NCI-H510A treated with DMSO at 0.1 percent for 48 hours (cell line): ENCODE measurements around the gene ALB.
"Not testable (repeated sequence)": the region's sequence is repeated elsewhere in the genome, so short reads cannot be mapped to it uniquely, and the experiment has no call there.

Experiments used
- DNase-seq: peaks from one replicate; lab custom pipeline; 2025; lab: John Stamatoyannopoulos, UW

Gene ALB

DNA sequence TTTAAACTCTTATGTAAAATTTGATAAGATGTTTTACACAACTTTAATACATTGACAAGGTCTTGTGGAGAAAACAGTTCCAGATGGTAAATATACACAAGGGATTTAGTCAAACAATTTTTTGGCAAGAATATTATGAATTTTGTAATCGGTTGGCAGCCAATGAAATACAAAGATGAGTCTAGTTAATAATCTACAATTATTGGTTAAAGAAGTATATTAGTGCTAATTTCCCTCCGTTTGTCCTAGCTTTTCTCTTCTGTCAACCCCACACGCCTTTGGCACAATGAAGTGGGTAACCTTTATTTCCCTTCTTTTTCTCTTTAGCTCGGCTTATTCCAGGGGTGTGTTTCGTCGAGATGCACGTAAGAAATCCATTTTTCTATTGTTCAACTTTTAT lies at the start of gene ALB:
TSS of gene ALB (plus strand) at position 246 of the 400 bp plus-strand sequence. CDS start at position 287, 41 bp downstream.
- no peak for DNase-seq

DNA sequence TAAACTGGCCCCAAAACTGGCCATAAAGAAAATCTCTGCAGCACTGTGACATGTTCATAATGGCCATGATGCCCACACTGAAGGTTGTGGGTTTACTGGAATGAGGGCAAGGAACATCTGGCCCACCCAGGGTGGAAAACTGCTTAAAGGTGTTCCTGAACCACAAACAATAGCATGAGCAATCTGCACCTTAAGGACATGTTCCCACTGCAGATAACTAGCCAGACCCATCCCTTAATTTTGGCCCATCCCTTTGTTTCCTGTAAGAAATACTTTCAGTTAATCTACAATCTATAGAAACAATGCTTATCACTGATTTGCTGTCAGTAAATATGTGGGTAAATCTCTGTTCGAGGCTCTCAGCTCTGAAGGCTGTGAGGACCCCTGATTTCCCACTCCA lies 46.9 kb upstream of the ALB start:
- not testable (repeated sequence) for DNase-seq

GRCh38 chr4:73369506-73370199 lies 34.4 kb upstream of the ALB start:
- not testable (repeated sequence) for DNase-seq

DNA sequence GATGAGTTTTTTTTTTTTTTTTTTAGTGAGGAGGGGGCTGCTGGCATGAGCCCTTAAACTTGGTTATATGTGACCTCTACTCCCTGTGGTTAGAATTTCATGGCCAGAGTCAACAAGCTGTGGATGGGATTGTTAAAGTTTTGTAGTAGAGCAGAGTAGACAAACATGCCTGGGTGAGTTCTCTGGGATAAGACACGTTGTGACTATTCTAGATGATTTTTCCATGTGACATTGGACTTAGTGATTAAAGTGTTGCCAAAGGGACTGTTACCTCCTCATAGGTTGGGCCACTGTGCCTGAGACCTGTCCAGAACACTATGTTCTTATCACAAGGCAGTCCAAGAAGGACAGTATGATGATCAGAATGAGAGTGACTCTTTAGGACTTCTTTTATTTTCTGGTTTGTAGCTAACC lies 28.8 kb upstream of the ALB start:
- no peak for DNase-seq

DNA sequence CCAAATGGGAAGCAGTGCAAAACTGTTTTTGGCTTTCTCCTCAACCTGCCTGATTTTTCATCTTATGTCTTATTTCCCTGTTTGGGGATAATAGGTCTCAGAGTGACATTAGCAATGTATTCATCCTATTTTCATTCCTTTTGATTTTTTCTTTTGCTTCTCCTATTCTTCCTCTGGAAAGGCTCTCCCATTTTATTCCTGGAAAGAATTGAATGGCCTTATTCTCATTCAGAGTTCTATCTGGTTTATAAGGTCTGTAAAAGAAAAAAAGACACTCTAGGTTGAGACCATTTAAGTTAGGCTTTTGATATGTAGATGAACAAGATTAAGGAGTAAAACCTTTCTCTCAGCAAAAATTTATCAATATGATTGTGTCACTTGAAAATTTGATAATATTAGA lies 27.8 kb upstream of the ALB start:
- no peak for DNase-seq

DNA sequence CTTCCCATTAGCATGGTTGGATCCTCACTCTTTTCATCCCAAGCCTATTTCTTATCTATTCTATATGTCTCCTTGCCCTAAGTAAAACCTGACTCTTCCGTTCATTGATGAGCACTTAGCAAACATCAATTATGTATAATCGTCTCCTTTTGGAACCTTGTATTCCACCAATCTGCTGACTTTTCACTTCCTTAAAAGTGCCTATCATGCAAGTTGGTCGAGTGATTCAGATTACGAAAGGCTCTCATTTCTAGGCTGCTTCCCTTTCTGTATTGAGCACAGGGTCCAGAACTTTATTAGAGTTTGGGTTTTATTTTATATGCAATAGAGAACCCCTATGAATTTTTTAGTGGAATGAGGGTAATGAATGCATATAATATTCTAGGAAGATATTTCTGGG lies 27.1 kb upstream of the ALB start:
- DNase-seq, result no peak

GRCh38 chr4:73378887-73379286 lies 25.2 kb upstream of the ALB start:
- no peak for DNase-seq

GRCh38 chr4:73379946-73380345 lies 24.1 kb upstream of the ALB start:
- DNase-seq, result no peak

GRCh38 chr4:73381214-73381613 lies 22.9 kb upstream of the ALB start:
- DNase-seq, result no peak

DNA sequence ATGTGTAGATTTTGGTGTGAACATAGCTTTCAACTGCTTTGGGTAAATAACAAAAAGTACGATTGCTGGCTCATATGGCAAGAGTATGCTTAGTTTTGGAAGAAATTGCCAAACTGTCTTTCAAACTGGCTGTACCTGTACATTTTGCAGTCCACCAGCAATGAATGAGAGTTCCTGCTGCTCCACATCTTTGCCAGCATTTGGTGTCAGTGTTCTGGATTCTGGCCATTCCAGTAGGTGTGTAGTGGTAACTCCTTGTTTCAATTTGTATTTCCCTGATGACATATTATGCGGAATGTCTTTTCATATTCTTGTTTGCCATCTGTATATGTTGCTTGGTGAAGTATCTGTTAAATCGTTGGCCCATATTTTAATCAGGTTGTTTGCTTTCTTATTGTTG lies 20.6 kb upstream of the ALB start:
- no peak for DNase-seq

DNA sequence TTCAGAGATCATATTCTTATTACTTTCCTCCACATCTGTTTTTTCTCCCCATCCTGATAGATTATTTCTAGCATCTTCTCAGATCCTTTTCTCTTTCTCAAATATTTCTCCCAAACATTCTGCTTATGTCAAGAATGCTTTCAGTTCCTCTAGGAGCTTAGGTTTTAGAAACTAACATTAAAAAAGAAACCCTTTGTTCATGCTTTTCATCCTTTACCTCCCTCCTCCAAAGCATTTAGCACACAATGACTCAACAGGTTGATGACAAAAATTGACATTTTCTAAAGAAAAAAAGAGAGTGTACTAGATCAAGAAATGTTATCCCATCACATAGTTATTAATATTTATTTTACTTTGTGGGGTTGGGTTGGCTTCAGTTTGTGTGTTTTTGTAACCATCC lies 16.5 kb upstream of the ALB start:
- no peak for DNase-seq

DNA sequence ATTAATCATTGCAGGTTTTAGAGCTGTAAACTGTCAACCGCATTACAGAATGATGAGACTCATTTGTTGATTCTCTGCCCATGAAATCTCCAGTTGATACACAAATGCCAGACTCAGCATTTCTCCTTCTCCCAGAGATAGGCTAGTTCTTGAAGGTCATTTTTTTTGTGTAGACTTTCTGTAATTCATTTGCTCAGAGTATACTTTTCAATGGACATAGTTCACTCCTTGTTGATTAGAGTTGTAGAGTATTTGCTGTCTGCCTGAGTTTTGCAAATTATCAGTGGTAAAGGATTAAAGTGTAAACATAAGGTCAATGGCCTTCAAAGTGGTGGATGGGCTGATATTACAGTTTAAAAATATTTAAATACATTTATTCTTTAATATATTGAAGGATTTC lies 15.2 kb upstream of the ALB start:
- DNase-seq, result no peak

- DNase-seq, result not testable (repeated sequence)
Measured at GRCh38 chr4:73389663-73390062, 14.4 kb upstream of the ALB start.

DNA sequence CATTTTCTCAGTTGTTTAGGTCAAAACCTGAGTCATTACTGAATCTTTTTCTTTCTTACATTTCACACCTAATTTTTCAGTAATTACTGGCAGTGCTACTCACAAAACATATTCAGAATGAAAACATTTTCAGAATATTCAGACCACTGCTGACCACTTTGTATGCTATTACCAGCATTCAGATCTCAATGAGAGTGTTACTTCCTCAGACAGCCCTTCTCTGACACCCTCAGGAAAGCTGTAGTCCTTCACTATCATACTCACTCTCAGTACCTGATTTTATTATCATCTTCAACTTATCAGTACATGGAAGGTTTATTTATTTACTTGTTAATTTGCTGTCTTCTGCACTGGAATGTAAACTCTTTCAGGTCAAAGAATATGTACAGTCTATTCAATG lies 12.3 kb upstream of the ALB start:
- DNase-seq, result no peak

DNA sequence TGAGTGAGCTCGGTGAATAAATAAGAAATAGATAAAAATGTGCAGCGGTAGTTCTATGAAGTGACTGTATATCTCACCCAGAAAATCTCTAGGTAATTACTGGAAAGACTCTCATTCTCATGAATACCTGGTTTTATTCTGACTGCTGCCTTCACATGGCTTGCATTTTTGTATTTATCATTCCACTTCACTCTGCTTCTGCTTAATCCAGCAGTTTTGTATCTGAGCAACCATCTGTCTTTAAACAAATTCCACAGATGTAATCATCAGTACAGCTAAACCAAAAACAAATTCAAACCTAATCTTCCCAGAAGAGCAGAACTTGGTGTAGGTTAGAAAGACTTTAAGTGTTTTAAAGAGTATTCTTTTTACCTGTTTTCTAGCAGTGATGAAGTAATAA lies 11.2 kb upstream of the ALB start:
- DNase-seq, result no peak

GRCh38 chr4:73396304-73396703 lies 7.8 kb upstream of the ALB start:
- DNase-seq, result no peak

DNA sequence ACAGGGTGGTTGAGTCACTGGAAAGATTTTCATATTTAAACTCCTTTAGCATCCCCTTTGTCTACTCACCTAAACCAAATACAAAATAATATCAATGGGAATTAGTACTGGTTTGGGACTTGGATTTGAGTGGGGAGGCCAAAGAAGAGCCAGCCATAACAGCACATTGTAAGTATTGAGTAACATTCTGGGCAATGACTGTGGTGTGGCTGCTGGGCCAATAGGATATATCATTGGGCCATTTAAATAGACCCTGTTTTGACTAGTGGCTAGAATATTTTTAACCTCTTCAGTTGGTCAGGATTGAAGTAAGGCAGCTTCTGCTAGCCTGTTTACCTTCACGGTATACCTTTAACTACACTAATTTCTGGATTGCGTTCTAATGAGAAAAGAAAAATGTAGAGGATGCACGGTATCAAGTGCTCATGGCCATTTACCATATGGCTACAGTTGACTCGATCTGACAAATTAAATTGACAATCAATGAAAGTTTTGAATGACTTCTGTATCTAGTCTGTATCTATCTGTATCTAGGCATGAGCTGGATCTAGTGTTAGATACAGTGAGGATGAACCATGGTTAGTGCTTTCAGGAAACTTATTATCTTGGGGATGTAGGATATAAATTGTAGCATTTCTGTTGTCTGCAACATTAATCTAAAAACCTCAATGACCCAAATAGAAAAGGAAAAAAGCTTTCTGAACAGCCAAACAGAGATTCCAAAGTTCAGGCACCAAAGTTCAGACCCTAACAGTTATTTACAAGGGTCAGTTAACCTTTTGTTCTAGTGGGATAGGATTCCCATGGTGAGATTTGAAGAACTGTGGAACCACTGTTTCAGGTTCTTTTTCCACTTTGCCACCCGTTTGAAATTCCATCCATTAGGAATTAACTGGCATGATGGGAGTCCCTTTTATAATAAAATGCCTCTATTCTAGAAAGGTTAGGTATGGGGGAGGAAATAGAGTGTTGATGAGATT lies 6.8 kb upstream of the ALB start:
- no peak for DNase-seq

GRCh38 chr4:73401412-73401811 lies 2.7 kb upstream of the ALB start:
- DNase-seq, result no peak

DNA sequence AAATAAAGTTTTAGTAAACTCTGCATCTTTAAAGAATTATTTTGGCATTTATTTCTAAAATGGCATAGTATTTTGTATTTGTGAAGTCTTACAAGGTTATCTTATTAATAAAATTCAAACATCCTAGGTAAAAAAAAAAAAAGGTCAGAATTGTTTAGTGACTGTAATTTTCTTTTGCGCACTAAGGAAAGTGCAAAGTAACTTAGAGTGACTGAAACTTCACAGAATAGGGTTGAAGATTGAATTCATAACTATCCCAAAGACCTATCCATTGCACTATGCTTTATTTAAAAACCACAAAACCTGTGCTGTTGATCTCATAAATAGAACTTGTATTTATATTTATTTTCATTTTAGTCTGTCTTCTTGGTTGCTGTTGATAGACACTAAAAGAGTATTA lies 370 bp downstream of the ALB start:
- no peak for DNase-seq

- no peak for DNase-seq
Measured at GRCh38 chr4:73405138-73405537, 1.1 kb downstream of the ALB start.

DNA sequence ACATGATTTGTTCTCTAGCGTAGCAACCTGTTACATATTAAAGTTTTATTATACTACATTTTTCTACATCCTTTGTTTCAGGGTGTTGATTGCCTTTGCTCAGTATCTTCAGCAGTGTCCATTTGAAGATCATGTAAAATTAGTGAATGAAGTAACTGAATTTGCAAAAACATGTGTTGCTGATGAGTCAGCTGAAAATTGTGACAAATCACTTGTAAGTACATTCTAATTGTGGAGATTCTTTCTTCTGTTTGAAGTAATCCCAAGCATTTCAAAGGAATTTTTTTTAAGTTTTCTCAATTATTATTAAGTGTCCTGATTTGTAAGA lies 2.4 kb downstream of the ALB start:
- DNase-seq, result no peak

DNA sequence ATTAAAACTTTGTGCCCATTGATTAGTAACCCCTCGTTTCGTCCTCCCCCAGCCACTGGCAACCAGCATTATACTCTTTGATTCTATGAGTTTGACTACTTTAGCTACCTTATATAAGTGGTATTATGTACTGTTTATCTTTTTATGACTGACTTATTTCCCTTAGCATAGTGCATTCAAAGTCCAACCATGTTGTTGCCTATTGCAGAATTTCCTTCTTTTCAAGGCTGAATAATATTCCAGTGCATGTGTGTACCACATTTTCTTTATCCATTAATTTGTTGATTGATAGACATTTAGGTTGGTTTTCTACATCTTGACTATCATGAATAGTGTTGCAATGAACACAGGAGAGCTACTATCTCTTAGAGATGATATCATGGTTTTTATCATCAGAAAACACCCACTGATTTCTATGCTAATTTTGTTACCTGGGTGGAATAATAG lies 3.2 kb downstream of the ALB start:
- no peak for DNase-seq

DNA sequence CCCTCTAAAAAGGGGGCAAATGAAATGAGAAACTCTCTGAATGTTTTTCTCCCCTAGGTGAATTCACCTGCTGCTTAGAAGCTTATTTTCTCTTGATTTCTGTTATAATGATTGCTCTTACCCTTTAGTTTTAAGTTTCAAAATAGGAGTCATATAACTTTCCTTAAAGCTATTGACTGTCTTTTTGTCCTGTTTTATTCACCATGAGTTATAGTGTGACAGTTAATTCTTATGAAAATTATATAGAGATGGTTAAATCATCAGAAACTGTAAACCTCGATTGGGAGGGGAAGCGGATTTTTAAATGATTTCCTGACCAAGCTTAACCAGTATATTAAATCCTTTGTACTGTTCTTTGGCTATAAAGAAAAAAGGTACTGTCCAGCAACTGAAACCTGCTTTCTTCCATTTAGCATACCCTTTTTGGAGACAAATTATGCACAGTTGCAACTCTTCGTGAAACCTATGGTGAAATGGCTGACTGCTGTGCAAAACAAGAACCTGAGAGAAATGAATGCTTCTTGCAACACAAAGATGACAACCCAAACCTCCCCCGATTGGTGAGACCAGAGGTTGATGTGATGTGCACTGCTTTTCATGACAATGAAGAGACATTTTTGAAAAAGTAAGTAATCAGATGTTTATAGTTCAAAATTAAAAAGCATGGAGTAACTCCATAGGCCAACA lies 4.2 kb downstream of the ALB start:
- DNase-seq, result no peak
